Activated CD4-positive, alpha-beta T cell treated with anti-CD3 and anti-CD28 coated beads for 36 hours (primary cell): Measurements from ENCODE around the gene FAM83G. TPM values are rescaled to one million over a fixed set of nuclear protein-coding genes. Genes with fewer than 3 reads are reported as not detected.
"Not testable (repeated sequence)": the region's sequence is repeated elsewhere in the genome, so short reads cannot be mapped to it uniquely, and the experiment has no call there.

Source experiments
- ATAC-seq: fragments of 200-7000 bp; cut with Tn5 transposase; one replicate; pipeline ENCODE4 v1.10.0; 2021; ENCODE audit warnings: mild to moderate bottlenecking, moderate library complexity
- CTCF ChIA-PET: fragments of 350-600 bp; sonication (Branson Sonifier 250); formaldehyde crosslinking; loops from one replicate; lab custom pipeline; 2021; ENCODE audit warnings: antibody characterized with exemption; lab: Charles Lee
- POLR2A ChIA-PET: fragments of 350-600 bp; sonication (Branson Sonifier 250); formaldehyde crosslinking; loops from one replicate; lab custom pipeline; 2021; ENCODE audit warnings: antibody characterized with exemption, inconsistent platforms; lab: Charles Lee
- DNase-seq: peaks from one replicate; pipeline ENCODE4 v3.0.0-alpha.2; 2020
- H3K27ac Mint-ChIP-seq: one replicate; pipeline ENCODE4 v1.8.0; 2021; ENCODE audit warnings: mixed read lengths
- H3K27me3 Mint-ChIP-seq: one replicate; pipeline ENCODE4 v1.8.0; 2021; ENCODE audit warnings: mixed read lengths
- H3K36me3 Mint-ChIP-seq: one replicate; pipeline ENCODE4 v1.8.0; 2021; ENCODE audit warnings: low read depth, mixed read lengths
- H3K4me1 Mint-ChIP-seq: one replicate; pipeline ENCODE4 v1.8.0; 2021; ENCODE audit warnings: mixed read lengths
- H3K4me3 Mint-ChIP-seq: one replicate; pipeline ENCODE4 v1.8.0; 2021; ENCODE audit warnings: mild to moderate bottlenecking, moderate library complexity, mixed read lengths
- H3K9me3 Mint-ChIP-seq: one replicate; pipeline ENCODE4 v1.8.0; 2021; ENCODE audit warnings: low read depth, mixed read lengths
- intact Hi-C, 2 experiments: fragments of 100-400 bp; cut with DNase I in 1 of 2; cut with micrococcal nuclease in 1 of 2; formaldehyde crosslinking; loops; one replicate each; pipeline versions ENCODE4 v1.14.2 to v1.15.1; 2022 to 2024; cut with DNase I, micrococcal nuclease
- total RNA-seq, 2 experiments: library from RNA; stranded (reverse); gene quantifications; one replicate each; pipeline ENCODE4 v1.2.3, GENCODE V29; 2021

Gene FAM83G
- total RNA-seq, 2 experiments from 2014 or later: 11.1 to 14.3 TPM

GRCh38 chr17:19036186-19036585 lies 31.6 kb upstream of the FAM83G start:
- H3K27ac Mint-ChIP-seq, POLR2A ChIA-PET, DNase-seq, H3K9me3 Mint-ChIP-seq, H3K4me3 Mint-ChIP-seq, H3K4me1 Mint-ChIP-seq, H3K36me3 Mint-ChIP-seq, H3K27me3 Mint-ChIP-seq, CTCF ChIA-PET, ATAC-seq, intact Hi-C loops: not testable (repeated sequence)

GRCh38 chr17:19032377-19032988 lies 27.9 kb upstream of the FAM83G start:
- H3K36me3 Mint-ChIP-seq, H3K4me3 Mint-ChIP-seq, CTCF ChIA-PET, POLR2A ChIA-PET, H3K27ac Mint-ChIP-seq, DNase-seq, H3K27me3 Mint-ChIP-seq, H3K4me1 Mint-ChIP-seq, intact Hi-C loops, H3K9me3 Mint-ChIP-seq: not testable (repeated sequence)
- ATAC-seq: peak; percentile 92

GRCh38 chr17:19031729-19032128 lies 27.2 kb upstream of the FAM83G start:
- H3K9me3 Mint-ChIP-seq, intact Hi-C loops, CTCF ChIA-PET, POLR2A ChIA-PET, H3K4me3 Mint-ChIP-seq, H3K27me3 Mint-ChIP-seq, H3K36me3 Mint-ChIP-seq, H3K27ac Mint-ChIP-seq, H3K4me1 Mint-ChIP-seq: not testable (repeated sequence)
- DNase-seq (peak; percentile 82), ATAC-seq (peak; percentile 85)

- DNase-seq, H3K36me3 Mint-ChIP-seq, CTCF ChIA-PET, H3K9me3 Mint-ChIP-seq, H3K27ac Mint-ChIP-seq, H3K4me3 Mint-ChIP-seq, POLR2A ChIA-PET, ATAC-seq, H3K4me1 Mint-ChIP-seq, H3K27me3 Mint-ChIP-seq, intact Hi-C loops: not testable (repeated sequence)
These were observed 26.3 kb upstream of the FAM83G start for GRCh38 chr17:19030771-19031449.

GRCh38 chr17:19029740-19030139 lies 25.2 kb upstream of the FAM83G start:
- ATAC-seq, H3K27ac Mint-ChIP-seq, H3K4me1 Mint-ChIP-seq, H3K4me3 Mint-ChIP-seq, H3K36me3 Mint-ChIP-seq, CTCF ChIA-PET, H3K27me3 Mint-ChIP-seq, POLR2A ChIA-PET, DNase-seq, H3K9me3 Mint-ChIP-seq: not testable (repeated sequence)
- intact Hi-C loops: loop anchor here in 1 of 2 experiments (10.0 kb wide), 1 partner anchor 115 kb away; no protein-coding TSS in a partner anchor

- H3K4me3 Mint-ChIP-seq, H3K27me3 Mint-ChIP-seq, ATAC-seq, H3K36me3 Mint-ChIP-seq, H3K9me3 Mint-ChIP-seq, H3K27ac Mint-ChIP-seq, CTCF ChIA-PET, DNase-seq, POLR2A ChIA-PET: not testable (repeated sequence)
- intact Hi-C loops: loop anchor here in 1 of 2 experiments (10.0 kb wide), 1 partner anchor 114 kb away; no protein-coding TSS in a partner anchor
- peaks cover 16% of the 10 kb centered on the region for H3K4me1 Mint-ChIP-seq
These were observed 24.1 kb upstream of the FAM83G start for GRCh38 chr17:19028671-19029070.

- Mint-ChIP-seq H3K27me3 (no peaks in the 10 kb centered on the region), H3K9me3 (no peaks in the 10 kb centered on the region), H3K36me3 (peaks cover 10% of the 10 kb centered on the region), H3K4me3 (peak overlapping the region; percentile 32), H3K4me1 (peaks cover 14% of the 10 kb centered on the region), H3K27ac (peak overlapping the region; percentile 86)
- intact Hi-C loops: loop anchor here in 1 of 2 experiments (10.0 kb wide), 1 partner anchor 110 kb away; no protein-coding TSS in a partner anchor
- CTCF ChIA-PET: interaction anchor here (1.0 kb wide), 1 partner anchor 20 kb away, joined by 3 read pairs; the partner anchor contains the start of gene FAM83G
- peak; percentile 80 for ATAC-seq
- POLR2A ChIA-PET: interaction anchor here (0.7 kb wide), 1 partner anchor 62 kb away, joined by 3 read pairs; no protein-coding TSS in a partner anchor
- peak; percentile 42 for DNase-seq
These were observed 19.8 kb upstream of the FAM83G start for GRCh38 chr17:19024101-19025078.

GRCh38 chr17:19023209-19023999 lies 18.8 kb upstream of the FAM83G start:
- intact Hi-C loops: loop anchor here (2.0 to 10.0 kb wide), 2 partner anchors 19 to 109 kb away; partner anchors contain the start of gene FAM83G (in 1 of the 2)
- H3K27me3 Mint-ChIP-seq: no peaks in the 10 kb centered on the region
- peak overlapping the region; percentile 1 for H3K27ac Mint-ChIP-seq
- no peaks in the 10 kb centered on the region for H3K9me3 Mint-ChIP-seq
- peaks cover 14% of the 10 kb centered on the region for H3K4me1 Mint-ChIP-seq
- DNase-seq (no peak), ATAC-seq (no peak)
- peaks cover 10% of the 10 kb centered on the region for H3K36me3 Mint-ChIP-seq
- POLR2A ChIA-PET: interaction anchor here (0.7 kb wide), 1 partner anchor 61 kb away, joined by 3 read pairs; no protein-coding TSS in a partner anchor
- no peak overlapping the region for H3K4me3 Mint-ChIP-seq
- CTCF ChIA-PET: interaction anchor here (1.6 kb wide), 1 partner anchor 62 kb away, joined by 6 read pairs; no protein-coding TSS in a partner anchor

- intact Hi-C loops: loop anchor here (2.0 to 10.0 kb wide), 2 partner anchors 18 to 108 kb away; partner anchors contain the start of gene FAM83G (in 1 of the 2)
- H3K4me1 Mint-ChIP-seq: peaks cover 14% of the 10 kb centered on the region
- H3K27ac Mint-ChIP-seq: no peak overlapping the region
- peaks cover 10% of the 10 kb centered on the region for H3K36me3 Mint-ChIP-seq
- DNase-seq (no peak), ATAC-seq (no peak)
- CTCF ChIA-PET: interaction anchor here (1.6 kb wide), 1 partner anchor 62 kb away, joined by 6 read pairs; no protein-coding TSS in a partner anchor
- no peaks in the 10 kb centered on the region for H3K27me3 Mint-ChIP-seq
- H3K4me3 Mint-ChIP-seq: no peak overlapping the region
- no peaks in the 10 kb centered on the region for H3K9me3 Mint-ChIP-seq
- POLR2A ChIA-PET: no interaction called here
These were observed 18.2 kb upstream of the FAM83G start for GRCh38 chr17:19022747-19023146.

- no peak overlapping the region for H3K27ac Mint-ChIP-seq
- ChIA-PET CTCF (interaction anchor here (1.6 kb wide), 1 partner anchor 61 kb away, joined by 6 read pairs; no protein-coding TSS in a partner anchor), POLR2A (no interaction called here)
- H3K36me3 Mint-ChIP-seq: peaks cover 10% of the 10 kb centered on the region
- H3K4me1 Mint-ChIP-seq: peaks cover 14% of the 10 kb centered on the region
- H3K9me3 Mint-ChIP-seq: no peaks in the 10 kb centered on the region
- ATAC-seq: no peak
- H3K27me3 Mint-ChIP-seq: no peaks in the 10 kb centered on the region
- intact Hi-C loops: loop anchor here (2.0 to 10.0 kb wide), 2 partner anchors 17 to 107 kb away; partner anchors contain the start of gene FAM83G (in 1 of the 2)
- DNase-seq: no peak
- H3K4me3 Mint-ChIP-seq: no peak overlapping the region
These were observed 17.6 kb upstream of the FAM83G start for GRCh38 chr17:19022128-19022527.
